Activated gamma-delta T cell treated with anti-CD3 and anti-CD28 coated beads, Interleukin-2, amount 50 U/mL, for 16 hours (primary cell): ENCODE results near the gene CDON.

ENCODE experiments used
- DNase-seq: peaks from one replicate; pipeline ENCODE4 v3.0.0-alpha.2; 2020; ENCODE audit warnings: low read depth

CDON gene

DNA sequence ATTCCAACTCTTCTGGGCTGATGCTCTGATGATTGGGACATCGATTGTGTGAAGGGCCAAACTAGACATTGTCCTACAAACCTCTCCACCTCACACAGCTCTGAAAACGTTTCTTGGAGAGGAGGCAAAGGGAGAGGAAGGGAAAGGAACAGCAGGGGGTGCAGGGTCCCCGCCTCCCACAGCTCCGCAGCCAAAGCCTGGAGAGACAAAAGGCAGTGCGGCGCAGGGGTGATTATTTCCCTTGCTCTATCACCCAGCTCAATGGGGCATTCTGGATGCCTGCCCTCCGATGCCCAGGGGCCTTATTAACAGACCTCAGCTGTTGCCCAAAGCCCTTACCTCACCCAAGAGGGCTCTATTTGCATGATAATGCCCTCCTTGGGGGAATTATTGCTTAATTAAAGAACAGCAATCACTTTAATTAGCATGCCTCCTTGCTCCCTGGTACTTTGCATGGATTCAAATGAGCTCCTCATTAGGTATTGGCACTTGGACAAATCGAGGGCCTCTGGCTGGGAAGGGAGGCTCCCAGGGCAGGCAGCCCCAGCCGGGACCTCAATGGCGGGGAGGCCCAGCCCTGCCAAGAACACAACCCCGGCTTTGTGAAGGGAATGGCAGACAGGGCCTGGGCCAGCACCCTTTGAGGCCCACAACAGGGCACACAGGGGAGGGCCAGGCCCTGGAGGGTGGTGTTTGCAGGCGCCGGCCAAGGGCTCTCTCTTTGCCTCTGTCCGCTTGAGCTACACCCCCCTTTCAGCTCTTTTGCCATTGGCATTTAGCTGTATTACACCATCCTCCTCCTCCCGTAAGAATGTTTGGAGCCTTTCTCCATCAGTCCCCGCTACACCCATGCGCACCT is 19.8 kb upstream of the CDON start:
- no peak for DNase-seq

DNA sequence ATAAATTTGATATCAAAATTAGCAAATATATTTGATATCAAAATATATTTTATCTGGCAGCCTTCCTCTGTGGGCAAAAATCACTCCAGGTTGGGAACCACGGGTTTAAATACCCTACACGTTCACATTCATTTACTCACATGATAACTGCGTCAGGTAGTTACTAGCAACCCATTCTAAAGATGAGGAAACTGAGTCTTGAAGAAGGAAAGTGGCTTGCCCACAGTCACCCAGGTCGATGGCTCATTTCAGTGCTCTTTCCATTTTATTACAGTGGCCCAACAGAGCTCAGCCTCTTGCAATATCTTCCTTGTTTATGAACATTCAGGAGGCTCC is 19.2 kb upstream of the CDON start:
- no peak for DNase-seq

DNA sequence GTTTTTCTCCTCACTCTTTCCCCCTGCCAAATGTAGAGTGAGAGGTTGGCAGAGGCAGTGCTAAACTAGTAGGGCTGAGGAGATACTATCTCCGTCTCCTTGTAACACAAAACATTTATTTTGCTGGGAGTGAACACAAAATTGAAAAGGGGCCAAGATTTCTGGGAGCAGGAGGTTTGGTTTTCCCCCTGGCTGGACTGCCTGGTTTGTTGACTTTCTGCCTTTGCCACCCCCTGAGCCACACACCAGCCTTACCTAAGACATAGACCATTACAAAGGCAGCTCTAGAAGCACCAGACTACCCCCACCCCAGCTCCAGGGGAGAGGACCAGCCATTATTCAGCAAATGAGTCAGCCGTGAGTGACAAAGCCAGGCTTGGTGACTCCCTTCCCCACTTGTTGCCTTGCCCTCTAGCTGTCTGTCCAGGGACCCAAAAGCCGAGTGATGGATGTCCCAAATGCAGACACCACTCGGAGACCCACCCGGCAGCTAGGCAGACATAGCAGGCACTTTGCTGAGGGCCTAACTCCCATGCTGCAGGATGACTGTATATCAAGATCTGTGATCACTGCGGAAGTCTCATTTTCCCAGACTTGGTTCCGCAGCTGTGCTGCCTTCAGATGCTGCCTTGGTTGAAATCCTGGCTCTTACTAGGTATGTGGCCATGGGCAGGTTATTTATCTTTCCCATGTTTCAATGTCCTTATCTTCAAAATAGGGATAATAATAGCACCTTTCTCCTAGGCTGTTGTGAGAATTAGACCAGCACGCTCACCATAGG is 17.7 kb upstream of the CDON start:
- DNase-seq: no peak

DNA sequence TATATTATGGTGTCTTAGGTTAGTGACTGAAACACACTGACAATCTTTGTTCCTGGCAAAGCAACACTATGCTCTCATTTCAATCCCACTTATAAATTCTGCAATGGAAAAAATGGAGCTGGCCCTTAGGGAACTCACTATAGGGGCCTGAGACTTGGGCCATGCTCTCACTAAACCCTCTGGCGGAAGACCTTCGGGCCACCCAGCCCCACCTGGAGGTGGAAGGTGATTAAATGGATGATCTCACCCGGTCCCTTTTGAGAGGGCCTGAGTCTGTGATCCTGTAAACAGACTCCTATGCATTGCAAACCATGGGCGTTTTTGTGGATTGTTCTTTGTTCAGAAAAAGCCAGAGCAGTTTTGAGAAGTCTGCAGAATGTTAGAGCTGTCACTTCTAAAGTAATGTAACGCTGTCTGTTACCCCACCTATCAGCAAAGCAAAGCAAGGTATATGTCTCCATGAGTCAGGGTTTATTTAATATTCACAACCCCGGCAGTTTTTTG is 17.0 kb upstream of the CDON start:
- DNase-seq: no peak

DNA sequence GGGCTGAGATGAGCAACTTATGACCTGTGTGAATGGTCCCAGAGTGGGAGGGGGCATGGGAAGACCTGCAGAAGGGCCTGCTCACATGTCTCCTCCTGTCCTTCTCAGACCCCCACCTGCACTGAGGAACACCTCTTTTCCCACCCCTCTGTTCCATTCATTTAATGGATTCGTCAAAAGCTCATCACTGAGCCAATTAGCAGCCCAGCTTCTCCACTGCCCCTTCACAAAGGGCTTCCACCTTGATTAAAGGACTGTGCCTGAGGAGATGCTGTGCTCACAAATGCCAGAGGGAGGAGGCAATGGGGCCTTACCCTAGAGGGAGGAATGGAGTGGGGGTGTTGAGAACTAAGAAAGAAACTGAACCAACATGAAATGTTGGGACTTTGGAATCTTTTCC is 14.0 kb upstream of the CDON start:
- no peak for DNase-seq

DNA sequence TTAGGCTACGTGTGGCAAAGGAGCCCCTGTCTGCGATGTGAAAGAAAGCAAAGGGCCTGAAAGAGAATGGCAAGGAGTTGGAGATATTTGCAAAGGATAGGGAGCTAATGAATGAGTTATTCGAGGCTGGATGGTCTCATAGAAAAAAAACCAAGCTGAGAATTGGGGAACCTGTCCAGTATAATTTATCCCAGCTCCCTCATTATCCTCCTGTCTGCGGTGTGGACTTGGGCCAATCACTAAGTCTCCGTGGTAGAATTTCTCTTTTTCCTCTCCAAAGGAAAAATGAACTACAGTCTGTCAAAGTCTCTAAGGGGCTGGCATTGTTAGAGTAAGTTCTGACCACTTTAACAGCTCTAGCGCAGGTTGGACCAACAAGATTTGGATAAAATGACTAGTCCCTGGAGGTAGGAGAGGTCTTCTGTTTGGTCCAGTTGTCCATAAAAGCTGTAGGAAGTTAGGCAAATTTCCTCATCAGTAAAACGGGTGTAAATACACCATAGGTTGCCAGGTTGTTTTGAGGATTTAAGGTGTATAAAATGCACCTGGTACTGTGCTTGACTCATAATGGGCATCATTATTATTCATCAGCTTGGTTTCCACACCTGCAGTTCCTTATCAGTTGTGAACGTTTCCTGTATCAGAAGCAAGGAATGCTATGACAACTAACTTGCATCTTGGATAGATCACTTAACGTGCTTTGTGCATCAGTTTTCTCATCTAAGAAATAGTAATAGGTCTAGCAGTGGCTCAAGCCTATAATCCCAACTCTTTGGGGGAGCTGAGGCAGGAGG is 10.3 kb upstream of the CDON start:
- DNase-seq: no peak

DNA sequence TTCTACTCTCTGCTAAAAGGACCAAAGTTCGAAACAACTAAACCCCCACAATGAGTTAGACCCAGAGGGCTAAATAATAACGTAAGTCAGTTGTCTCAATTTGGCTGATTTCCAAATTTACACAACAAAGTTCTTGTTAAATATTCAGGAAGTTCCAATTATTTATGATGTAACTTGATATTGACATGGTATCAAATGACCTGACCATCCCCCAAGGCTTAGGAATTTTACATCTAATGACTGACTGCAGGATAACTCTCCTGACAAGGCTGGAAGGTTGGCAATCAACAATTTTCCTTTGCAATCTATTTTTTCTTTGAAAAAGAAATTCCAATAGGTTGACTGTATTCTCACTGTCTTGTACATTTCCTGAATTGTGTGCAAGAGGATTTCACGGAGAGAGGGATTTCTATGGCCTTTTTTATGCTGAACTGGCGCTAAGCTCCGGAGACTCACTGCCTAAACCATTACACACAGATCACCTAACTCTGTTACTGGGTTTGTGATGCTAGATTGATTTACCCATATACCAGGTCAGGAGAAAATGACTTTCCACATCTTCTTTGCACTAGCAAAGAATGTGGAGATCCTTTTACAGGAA is 9.6 kb upstream of the CDON start:
- no peak for DNase-seq

DNA sequence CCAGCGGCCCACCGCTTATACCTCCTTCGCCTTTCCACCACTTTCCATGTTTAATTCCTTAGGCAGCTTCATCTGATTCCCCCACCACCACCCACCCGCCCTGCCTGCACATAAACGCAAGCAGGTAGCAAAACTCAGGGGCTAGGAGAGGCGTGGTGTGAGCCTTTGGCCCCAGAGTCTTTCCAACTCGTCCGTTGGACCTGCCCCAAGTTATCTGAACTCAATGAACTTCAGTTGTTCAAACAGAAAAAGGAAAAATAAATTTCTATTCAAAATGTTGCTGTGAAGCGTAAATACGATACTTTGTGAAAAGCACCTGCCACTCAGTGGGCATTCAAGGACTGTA is 814 bp upstream of the CDON start:
- DNase-seq: no peak

DNA sequence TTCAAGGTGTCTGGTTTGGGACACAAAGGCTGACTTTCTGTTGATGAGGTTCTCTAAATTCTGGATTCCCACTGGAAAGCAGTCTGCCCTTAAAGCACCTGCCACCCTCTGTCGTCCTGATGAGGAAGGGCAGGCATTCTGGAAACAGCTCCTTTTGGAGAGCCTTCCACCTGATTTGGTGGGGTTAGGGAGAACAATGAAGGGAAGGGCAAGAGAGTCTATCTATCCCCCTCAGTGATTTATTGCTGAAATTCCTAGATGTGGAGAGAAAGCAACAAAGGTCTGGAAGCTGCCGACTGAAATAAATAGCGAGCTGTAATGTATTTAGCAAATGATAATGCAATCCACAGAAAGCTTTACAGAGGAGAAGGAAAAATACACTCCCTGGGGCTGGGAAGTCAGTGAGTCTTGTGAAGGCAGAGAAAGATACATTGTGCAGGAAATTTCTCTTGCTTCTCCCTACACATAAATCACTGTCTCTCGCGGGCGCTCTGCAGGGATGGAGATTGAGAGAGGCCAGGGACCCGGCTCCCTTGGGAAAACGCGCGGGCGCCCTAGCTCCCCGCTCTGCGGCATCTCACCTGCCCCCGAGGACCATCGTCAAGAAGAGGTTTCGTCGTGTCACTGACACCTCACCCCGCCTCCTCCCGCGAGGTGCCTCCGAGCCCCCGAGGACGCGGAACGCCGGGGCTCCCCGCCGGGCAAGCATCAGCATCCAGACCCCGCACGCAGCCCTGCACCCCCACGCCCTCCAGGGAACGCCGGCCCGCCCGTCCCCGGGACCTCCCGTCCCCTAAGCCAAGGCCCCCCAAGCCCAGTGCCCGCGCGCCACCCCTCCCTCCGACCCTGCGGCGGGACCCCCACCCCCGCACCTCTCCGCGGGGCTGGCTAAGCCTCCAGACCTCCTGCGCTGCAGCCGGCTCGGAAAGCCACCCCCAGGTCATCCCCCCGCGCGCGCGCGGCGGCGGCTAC is 673 bp downstream of the CDON start:
- DNase-seq: peak; percentile 4

DNA sequence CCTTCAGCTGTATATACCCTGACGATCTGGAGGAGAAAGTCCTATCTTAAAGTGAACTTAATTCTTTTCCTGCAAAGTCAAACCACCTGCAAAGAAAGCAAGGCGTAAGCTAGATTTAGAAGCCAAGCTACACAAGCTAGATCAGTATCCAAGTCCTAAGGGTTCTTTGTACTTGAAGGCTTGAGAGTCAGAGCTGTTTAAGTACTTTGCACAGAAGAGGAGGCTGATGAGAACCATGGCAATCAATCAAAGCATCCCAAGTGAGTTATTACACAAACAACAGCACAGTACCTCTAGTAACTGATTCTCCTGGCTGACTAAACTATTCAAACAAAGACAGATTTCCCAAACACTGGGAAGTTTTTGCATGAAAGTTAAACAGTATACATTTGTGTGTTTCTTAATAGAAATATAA is 1.9 kb downstream of the CDON start:
- DNase-seq: no peak

DNA sequence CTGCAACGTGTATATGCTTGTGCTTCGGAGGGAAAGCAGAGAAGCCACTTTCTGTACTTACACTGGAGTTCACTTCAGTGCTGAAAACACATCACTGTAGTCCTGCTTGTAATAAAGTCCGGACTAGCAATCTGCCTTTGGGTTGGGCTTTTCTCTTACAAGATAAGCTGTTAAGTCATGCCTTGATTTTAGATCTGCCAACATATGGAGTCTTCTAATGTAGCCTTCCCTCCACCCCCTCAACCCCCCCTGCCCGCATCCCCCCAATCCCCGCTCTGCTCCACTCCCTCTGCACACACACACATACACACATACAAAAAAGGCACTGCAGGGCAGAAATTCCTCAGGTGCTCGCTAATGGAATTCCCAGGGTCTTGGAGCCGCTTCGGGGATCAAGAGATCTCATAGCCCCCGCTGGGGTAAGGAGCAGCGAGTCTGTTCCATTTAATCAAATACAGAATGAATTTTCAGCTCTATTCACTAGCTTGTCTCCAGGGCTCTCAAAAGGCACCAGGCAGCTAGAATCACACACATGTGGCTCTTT is 3.4 kb downstream of the CDON start:
- DNase-seq: no peak

DNA sequence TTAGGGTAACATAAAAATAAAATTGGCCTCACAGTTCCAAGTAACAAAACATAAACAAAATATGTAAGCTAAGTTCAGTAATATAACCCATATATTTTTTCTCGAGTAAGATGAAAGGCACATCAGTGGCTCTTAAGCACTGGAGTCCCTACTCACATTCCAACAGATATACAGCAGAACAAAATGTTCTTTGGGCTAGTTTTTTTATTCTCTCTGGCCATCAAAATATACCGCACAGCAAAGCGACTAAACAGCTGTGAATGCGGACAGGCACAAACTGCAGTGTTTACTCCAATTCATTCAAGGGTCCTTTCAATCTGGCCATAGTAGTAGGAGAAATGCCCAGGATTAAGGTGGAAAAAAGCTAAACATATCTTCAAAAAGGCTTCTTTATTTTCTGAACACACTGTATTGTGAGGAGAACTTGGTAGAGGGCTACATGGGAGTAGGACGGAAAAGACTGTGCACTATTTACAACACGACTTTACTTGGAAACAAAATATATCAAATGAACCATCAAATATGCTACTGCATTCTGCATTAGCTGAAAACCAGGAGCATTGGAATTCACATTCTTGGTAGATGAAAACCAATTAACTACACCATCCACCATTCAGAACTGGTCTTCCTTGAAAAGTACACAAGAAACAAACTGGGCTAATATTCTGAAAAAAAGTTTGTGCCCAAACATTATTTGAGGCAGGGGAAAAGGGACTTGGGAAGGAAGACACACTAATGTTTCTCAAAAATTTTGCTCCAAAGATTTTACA is 4.4 kb downstream of the CDON start:
- DNase-seq: no peak

DNA sequence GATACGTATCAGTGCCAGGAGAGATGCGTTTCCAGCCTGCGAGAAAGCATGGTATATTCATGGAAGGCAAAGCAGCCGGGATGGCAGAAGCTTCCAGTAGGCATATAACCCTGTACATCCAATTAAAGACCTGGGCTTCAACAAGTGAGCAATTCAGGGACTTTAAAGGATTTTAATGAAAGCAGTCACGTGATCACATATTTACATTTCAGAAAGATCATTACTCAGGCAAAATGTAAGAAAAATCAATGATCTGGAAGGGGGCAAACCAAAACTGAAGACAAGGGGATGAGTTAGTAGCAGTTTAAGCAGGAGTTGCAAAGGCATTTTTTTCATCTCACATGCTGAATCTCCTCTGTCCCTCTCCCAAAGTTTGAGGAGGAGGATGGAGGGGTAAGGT is 7.8 kb downstream of the CDON start:
- no peak for DNase-seq

DNA sequence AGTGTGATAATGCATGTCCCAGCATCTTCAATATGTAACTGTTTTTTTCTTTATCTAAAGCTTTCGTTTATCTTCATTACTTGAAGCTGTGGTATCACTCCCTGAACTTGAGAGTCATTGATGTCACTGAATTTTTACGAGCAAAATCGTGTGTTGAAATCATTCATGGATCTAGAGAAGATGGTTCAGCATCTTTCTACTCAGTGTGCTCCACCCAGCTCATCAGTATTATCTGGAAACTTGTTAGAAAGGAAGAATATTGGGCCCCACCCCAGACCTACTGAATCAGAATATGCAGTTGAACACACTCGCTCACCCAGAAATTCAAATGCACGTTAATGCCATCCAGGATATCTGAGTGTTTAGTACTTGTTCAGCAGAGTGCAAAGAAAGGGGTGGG is 8.3 kb downstream of the CDON start:
- DNase-seq: no peak

DNA sequence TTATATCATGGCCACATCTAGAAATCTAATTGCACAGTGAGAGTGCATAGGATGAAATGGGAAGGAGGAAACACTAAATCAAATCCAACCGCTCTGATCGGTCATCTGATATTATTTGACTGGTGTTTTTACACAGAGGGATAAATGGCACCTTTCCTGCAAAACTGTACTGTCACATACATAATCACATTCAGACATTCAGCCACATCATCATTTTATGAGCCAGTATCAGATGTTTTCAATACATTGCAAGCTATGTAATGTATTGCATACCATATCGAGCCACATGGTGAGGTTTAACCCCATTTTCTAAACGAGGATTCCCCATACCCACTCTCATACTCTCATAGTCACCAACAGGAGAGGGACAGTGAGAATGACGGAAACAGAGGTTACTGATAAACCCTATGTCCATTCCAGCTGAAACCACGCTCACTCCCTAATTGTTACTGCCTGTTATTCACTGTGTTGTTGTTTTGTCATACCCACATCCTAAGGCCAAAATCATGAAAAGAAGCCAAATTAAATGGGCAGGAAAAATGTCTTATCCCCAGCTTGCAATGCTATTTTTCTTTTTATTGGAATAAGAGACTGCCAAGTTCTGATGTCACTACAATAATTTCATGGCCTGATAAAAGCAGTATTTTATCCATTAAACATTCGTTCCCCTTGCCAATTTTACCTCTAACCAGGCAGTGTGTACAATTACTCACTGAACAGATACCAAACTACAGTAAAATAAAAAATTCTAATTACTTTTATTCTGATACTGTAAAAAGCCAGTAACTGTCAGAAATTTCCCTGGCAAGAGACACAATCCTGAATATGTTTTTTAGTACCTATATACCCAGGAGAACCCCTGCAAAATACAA is 9.0 kb downstream of the CDON start:
- DNase-seq: no peak

DNA sequence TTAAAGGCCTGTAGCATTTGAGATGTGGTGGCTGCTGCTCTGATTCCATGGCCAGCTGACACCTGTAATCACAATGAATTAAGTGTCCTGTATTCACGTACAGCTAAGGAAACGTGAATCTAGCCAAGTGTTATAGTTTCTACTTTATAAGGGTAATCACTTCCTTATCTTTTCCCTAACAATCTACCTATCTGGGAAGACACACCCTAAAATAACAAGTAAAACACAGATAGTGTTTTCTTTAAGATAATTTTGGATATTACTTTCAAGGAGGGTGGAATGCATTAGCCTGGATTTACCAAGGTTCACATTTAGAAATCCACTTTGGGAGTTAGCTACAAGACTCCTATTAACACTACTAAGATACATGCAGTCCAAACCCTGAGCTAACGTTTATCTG is 11.5 kb downstream of the CDON start:
- no peak for DNase-seq

DNA sequence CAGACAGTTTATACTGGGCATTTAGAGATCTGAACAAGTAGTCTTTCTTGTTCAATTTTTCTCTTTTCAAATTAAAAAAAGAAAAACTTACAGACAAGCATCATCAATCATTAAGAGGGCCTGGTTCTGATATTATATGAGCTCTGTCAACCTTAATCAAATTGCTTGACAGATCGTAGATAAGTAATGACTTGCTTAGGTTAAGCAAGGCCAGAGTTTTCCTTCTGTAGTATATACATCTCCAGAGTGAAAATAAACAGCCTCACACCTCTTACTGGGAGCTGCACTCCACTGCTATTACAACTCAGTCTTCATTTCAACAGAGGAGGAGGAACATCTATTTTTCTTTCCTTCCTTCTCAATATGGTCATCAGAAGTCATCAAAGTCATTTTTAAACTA is 13.5 kb downstream of the CDON start:
- no peak for DNase-seq

DNA sequence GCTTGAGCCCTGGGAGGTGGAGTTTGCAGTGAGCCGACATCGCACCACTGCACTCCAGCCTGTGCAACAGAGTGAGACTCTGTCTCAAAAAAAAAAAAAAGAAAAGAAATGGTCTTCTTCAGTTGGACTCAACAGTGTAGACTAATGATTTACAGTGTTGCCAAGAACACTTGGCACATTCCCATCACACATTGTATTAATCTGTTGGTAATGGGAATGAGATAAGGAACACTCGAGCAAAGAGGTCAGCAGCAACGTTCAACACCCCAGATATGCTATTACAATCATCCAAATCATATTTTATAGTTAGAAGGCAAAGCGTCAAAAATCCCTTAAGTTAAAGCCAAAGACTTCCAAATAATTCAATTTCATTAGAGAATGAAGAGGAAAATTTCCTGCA is 14.5 kb downstream of the CDON start:
- DNase-seq: no peak

DNA sequence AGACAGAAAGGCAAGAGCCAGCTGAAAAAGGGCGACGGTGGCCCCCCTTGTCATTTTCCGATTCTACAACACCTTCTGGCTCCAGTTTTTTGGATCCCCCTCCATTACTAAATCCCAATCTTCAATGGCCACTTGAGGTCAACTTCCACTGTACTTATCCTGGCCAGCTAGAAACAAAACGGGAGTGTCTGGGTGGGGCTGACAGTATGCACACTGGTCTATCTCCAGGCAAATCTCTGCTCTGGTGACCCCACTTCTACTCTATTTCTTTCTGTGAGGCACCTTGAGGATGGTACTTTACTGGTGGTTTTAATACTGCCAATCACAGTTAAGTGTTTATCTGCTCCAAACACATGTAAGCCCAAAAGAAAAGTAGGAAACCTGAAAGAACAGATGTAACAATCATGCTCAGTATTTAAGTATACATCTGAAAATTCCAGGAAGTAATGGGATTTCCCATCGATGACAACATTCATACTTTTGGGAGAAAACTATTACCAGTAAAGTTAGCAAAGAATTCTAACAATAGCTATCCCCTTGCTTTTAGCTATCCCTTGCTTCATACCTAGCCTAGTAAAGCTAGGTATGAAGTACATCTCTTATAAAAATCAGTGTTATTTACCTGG is 16.0 kb downstream of the CDON start:
- no peak for DNase-seq
